ENCODE results near the gene MAPK1. TPM values are rescaled to one million over a fixed set of nuclear protein-coding genes. Genes with fewer than 3 reads are reported as not detected.

The MAPK1 gene
- total and polyA plus RNA-seq, 2 donors (not counting 3 experiments of a cell fraction or from before 2014, with no cell fraction given), result 50.9 to 163 TPM

DNA sequence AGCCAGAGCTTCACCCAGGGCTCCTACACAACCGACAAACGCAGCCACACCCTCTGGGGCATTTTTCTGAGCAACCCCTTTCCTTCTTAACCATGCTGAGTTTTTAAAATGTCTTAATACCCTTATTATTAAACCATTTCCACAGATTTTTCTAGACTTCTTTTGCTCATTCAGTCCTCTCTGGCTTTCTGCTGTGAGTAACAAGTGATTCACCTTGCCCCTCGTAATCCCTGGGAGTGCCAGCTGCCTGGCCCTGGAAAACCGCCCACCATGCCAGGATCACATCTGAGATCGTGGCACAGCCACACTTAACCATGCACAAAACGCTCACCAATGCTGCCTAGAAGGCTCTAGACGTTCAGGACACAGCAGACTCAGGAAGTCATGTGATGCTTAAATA is 157.3 kb downstream of the MAPK1 start:
- H3K9me1 ChIP-seq (replicated peaks; ENCODE audit: control insufficient read depth, extremely low read depth, insufficient read depth, low read length), result no peaks in the 10 kb centered on the region
- H3K9ac ChIP-seq (replicated peaks; ENCODE audit: extremely low read depth, insufficient read depth, low read length), result no peak overlapping the region
- BruUV-seq (replicated peaks), result no TSS peak
- no peaks in the 10 kb centered on the region for H3K9me3 ChIP-seq (replicated peaks; ENCODE audit: control insufficient read depth, insufficient read depth, low read length)
- no peak overlapping the region for H3K4me3 ChIP-seq (replicated peaks in 1 of 3; ENCODE audit: insufficient read depth in 1 of 3, low read depth in 1 of 3, low read length in 3 of 3)
- no peaks in the 10 kb centered on the region for H3K27me3 ChIP-seq (ENCODE audit: control insufficient read depth in 2 of 2, insufficient read depth in 2 of 2, low read length in 2 of 2)
- H4K20me1 ChIP-seq (replicated peaks; ENCODE audit: control insufficient read depth, extremely low read depth, insufficient read depth, low read length), result no peaks in the 10 kb centered on the region
- ChIA-PET POLR2A (no interaction called here), CTCF (interaction anchor here (2.3 kb wide), 1 partner anchor 243 kb away, joined by 7 read pairs; the partner anchor contains the start of gene PPM1F)
- H2AFZ ChIP-seq (ENCODE audit: low read depth, low read length), result no peak overlapping the region
- intact Hi-C loops (cut with micrococcal nuclease) (loop anchor here (5.0 kb wide), 1 partner anchor 47 kb away; no protein-coding TSS in a partner anchor), dilution Hi-C loops (cut with MboI; ENCODE audit: extremely low pct_ligation_motif_present, low sequenced_read_pairs) (loop anchor here (25.0 kb wide), 1 partner anchor 227 kb away; no protein-coding TSS in a partner anchor)
- TF ChIP-seq FOS (IDR thresholded peaks at IDR 0.05; ENCODE audit: borderline replicate concordance, insufficient read depth, low read length), result peak; percentile 6
- TF ChIP-seq, protein P1, sequence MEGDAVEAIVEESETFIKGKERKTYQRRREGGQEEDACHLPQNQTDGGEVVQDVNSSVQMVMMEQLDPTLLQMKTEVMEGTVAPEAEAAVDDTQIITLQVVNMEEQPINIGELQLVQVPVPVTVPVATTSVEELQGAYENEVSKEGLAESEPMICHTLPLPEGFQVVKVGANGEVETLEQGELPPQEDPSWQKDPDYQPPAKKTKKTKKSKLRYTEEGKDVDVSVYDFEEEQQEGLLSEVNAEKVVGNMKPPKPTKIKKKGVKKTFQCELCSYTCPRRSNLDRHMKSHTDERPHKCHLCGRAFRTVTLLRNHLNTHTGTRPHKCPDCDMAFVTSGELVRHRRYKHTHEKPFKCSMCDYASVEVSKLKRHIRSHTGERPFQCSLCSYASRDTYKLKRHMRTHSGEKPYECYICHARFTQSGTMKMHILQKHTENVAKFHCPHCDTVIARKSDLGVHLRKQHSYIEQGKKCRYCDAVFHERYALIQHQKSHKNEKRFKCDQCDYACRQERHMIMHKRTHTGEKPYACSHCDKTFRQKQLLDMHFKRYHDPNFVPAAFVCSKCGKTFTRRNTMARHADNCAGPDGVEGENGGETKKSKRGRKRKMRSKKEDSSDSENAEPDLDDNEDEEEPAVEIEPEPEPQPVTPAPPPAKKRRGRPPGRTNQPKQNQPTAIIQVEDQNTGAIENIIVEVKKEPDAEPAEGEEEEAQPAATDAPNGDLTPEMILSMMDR (IDR thresholded peaks at IDR 0.05; ENCODE audit: extremely low read depth in 1 of 2, insufficient read depth in 1 of 2, low read depth in 1 of 2, low read length in 2 of 2), result no peak
- H3K4me2 ChIP-seq (ENCODE audit: insufficient read depth, low read length), result no peak overlapping the region
- H3K36me3 ChIP-seq (ENCODE audit: control insufficient read depth in 2 of 2, extremely low read depth in 1 of 2, insufficient read depth in 2 of 2, low read length in 2 of 2), result no peaks in the 10 kb centered on the region
- no peaks in the 10 kb centered on the region for H3K79me2 ChIP-seq (ENCODE audit: control insufficient read depth, insufficient read depth, low read length)
- no peak for DNase-seq (ENCODE audit: low read depth, low spot score)
- no peak for FAIRE-seq
- peaks cover 3% of the 10 kb centered on the region for H3K4me1 ChIP-seq (ENCODE audit: control insufficient read depth, extremely low read depth, insufficient read depth, low read length)
- no peak overlapping the region for H3K27ac ChIP-seq (ENCODE audit: insufficient read depth, low read depth, low read length)

DNA sequence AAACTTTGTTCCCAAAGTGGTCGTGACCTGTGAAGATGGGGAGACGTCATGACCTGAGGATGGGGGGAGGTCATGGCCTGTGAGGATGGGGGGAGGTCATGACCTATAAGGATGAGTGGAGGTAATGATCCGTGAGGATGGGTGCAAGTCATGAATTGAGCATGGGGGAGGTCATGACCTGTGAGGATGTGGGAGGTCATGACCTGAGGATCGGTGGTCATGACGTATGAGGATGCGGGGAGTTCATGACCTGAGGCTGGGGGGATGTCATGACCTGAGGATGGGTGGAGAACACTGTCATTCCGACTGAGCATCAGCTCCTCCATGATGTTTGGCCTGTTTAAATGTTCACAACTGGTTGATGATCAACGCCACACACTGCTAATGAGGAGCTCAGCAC is 157.8 kb downstream of the MAPK1 start:
- no peak overlapping the region for H2AFZ ChIP-seq (ENCODE audit: low read depth, low read length)
- ChIA-PET CTCF (interaction anchor here (2.3 kb wide), 1 partner anchor 243 kb away, joined by 7 read pairs; the partner anchor contains the start of gene PPM1F), POLR2A (no interaction called here)
- H3K27ac ChIP-seq (ENCODE audit: insufficient read depth, low read depth, low read length), result no peak overlapping the region
- no peak overlapping the region for H3K4me2 ChIP-seq (ENCODE audit: insufficient read depth, low read length)
- H3K9ac ChIP-seq (replicated peaks; ENCODE audit: extremely low read depth, insufficient read depth, low read length), result no peak overlapping the region
- H3K36me3 ChIP-seq (ENCODE audit: control insufficient read depth in 2 of 2, extremely low read depth in 1 of 2, insufficient read depth in 2 of 2, low read length in 2 of 2), result no peaks in the 10 kb centered on the region
- H4K20me1 ChIP-seq (replicated peaks; ENCODE audit: control insufficient read depth, extremely low read depth, insufficient read depth, low read length), result no peaks in the 10 kb centered on the region
- H3K4me3 ChIP-seq (replicated peaks in 1 of 3; ENCODE audit: insufficient read depth in 1 of 3, low read depth in 1 of 3, low read length in 3 of 3), result no peak overlapping the region
- no TSS peak for BruUV-seq (replicated peaks)
- intact Hi-C loops (cut with micrococcal nuclease) (loop anchor here (5.0 kb wide), 1 partner anchor 48 kb away; no protein-coding TSS in a partner anchor), dilution Hi-C loops (cut with MboI; ENCODE audit: extremely low pct_ligation_motif_present, low sequenced_read_pairs) (loop anchor here (25.0 kb wide), 1 partner anchor 228 kb away; no protein-coding TSS in a partner anchor)
- DNase-seq (ENCODE audit: low read depth, low spot score), result no peak
- peaks cover 3% of the 10 kb centered on the region for H3K4me1 ChIP-seq (ENCODE audit: control insufficient read depth, extremely low read depth, insufficient read depth, low read length)
- no peak for FAIRE-seq
- H3K27me3 ChIP-seq (ENCODE audit: control insufficient read depth in 2 of 2, insufficient read depth in 2 of 2, low read length in 2 of 2), result no peaks in the 10 kb centered on the region
- no peaks in the 10 kb centered on the region for H3K79me2 ChIP-seq (ENCODE audit: control insufficient read depth, insufficient read depth, low read length)
- no peak for TF ChIP-seq FOS (IDR thresholded peaks at IDR 0.05; ENCODE audit: borderline replicate concordance, insufficient read depth, low read length)
- TF ChIP-seq GATA2 (IDR thresholded peaks at IDR 0.05; ENCODE audit: insufficient read depth, insufficient read length, low read depth, low read length), result no peak
- no peak for TF ChIP-seq MYC (IDR thresholded peaks at IDR 0.05; ENCODE audit: low read depth, low read length)
- TF ChIP-seq EZH2 (IDR thresholded peaks at IDR 0.05; ENCODE audit: borderline replicate concordance, low read depth, low read length, severe bottlenecking), result no peak
- TF ChIP-seq, protein P2, sequence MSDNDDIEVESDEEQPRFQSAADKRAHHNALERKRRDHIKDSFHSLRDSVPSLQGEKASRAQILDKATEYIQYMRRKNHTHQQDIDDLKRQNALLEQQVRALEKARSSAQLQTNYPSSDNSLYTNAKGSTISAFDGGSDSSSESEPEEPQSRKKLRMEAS (IDR thresholded peaks at IDR 0.05; ENCODE audit: insufficient read depth, insufficient read length), result no peak
- TF ChIP-seq, protein P1 (IDR thresholded peaks at IDR 0.05; ENCODE audit: extremely low read depth in 1 of 2, insufficient read depth in 1 of 2, low read depth in 1 of 2, low read length in 2 of 2), result no peak
- no peak for TF ChIP-seq JUN (IDR thresholded peaks at IDR 0.05; ENCODE audit: borderline replicate concordance, insufficient read depth, insufficient read length, low read depth)
- TF ChIP-seq POLR2A (IDR thresholded peaks at IDR 0.05; ENCODE audit: low read depth, low read length), result no peak
- TF ChIP-seq POLR2AphosphoS5 (IDR thresholded peaks at IDR 0.05; ENCODE audit: insufficient read depth, low read depth, low read length), result no peak
- H3K9me1 ChIP-seq (replicated peaks; ENCODE audit: control insufficient read depth, extremely low read depth, insufficient read depth, low read length), result no peaks in the 10 kb centered on the region
- H3K9me3 ChIP-seq (replicated peaks; ENCODE audit: control insufficient read depth, insufficient read depth, low read length), result no peaks in the 10 kb centered on the region

Measured in endothelial cell of umbilical vein (primary cell).